Vagina (tissue), 2 donors: ENCODE measurements around the gene ADGRL1. TPM values are rescaled to one million over a fixed set of nuclear protein-coding genes. Genes with fewer than 3 reads are reported as not detected.
"Not testable (repeated sequence)": the region's sequence is repeated elsewhere in the genome, so short reads cannot be mapped to it uniquely, and the experiment has no call there.

ENCODE experiments used
- DNase-seq, 2 donors: peaks; one replicate each; pipeline ENCODE4 v3.0.0-alpha.2; 2017; ENCODE audit errors: extremely low spot score in 2 of 2
- H3K27ac ChIP-seq: fragments of 200-600 bp; sonication (generic); one replicate; pipeline ENCODE4 v1.5.1; 2019
- H3K27me3 ChIP-seq: fragments of 200-600 bp; sonication (generic); one replicate; pipeline ENCODE4 v1.5.1; 2019
- H3K36me3 ChIP-seq, 2 donors: fragments of 200-600 bp; sonication (generic); one replicate each; pipeline ENCODE4 v1.5.1; 2017 to 2019
- H3K4me1 ChIP-seq: fragments of 200-600 bp; sonication (generic); one replicate; pipeline ENCODE4 v1.5.1; 2019
- H3K4me3 ChIP-seq, 2 donors: fragments of 200-600 bp; sonication (generic); 1 replicate in 1 of 2; 2 replicates in 1 of 2; pipeline ENCODE4 v1.5.1; 2016 to 2019
- H3K9me3 ChIP-seq: fragments of 200-600 bp; sonication (generic); one replicate; pipeline ENCODE4 v1.5.1; 2019
- CTCF ChIP-seq, 3 experiments: fragments of 450-650 bp in 2 of 3; fragments of 200-600 bp in 1 of 3; sonication (generic) in 1 of 3; IDR thresholded peaks; one replicate each; pipeline ENCODE4 v1.5.1; 2017 to 2019; ENCODE audit warnings: antibody characterized with exemption in 3 of 3, mild to moderate bottlenecking in 2 of 3, moderate library complexity in 2 of 3
- POLR2A ChIP-seq, 2 donors: fragments of 450-650 bp; IDR thresholded peaks; one replicate each; pipeline ENCODE4 v1.6.1; 2017; ENCODE audit warnings: antibody characterized with exemption in 2 of 2, mild to moderate bottlenecking in 2 of 2, moderate library complexity in 2 of 2
- POLR2AphosphoS5 ChIP-seq, 2 donors: sonication (generic); formaldehyde crosslinking; IDR thresholded peaks; one replicate each; pipeline ENCODE4 v1.9.0; 2017; ENCODE audit warnings: antibody characterized with exemption in 2 of 2, mild to moderate bottlenecking in 2 of 2, low read depth in 1 of 2; ENCODE audit not compliant: insufficient read depth in 1 of 2
- intact Hi-C: fragments of 100-400 bp; cut with DNase I; formaldehyde crosslinking; loops from one replicate; pipeline ENCODE4 v1.15.1; 2023
- total RNA-seq: library from RNA; depleted of rRNA; stranded (reverse); fragments of >200 nt; gene quantifications from one replicate; pipeline ENCODE4 v1.2.3, GENCODE V29; 2016

The ADGRL1 gene
- total RNA-seq, 1 donor from 2014 or later, result 23.3 TPM

- Histone ChIP-seq H3K27ac (no peak overlapping the region), H3K9me3 (no peaks in the 10 kb centered on the region), H3K27me3 (no peaks in the 10 kb centered on the region), H3K36me3 (no peaks in the 10 kb centered on the region), H3K4me3 (no peak overlapping the region), H3K4me1 (no peaks in the 10 kb centered on the region)
- no peak for DNase-seq
- intact Hi-C loops, result no loop called here
- TF ChIP-seq POLR2A (IDR thresholded peaks at IDR 0.05) (no peak), POLR2AphosphoS5 (IDR thresholded peaks at IDR 0.05; ENCODE audit: insufficient read depth in 1 of 2, low read depth in 1 of 2) (no peak)
These were observed 23.5 kb downstream of the ADGRL1 start for GRCh38 chr19:14182476-14182875.

- H3K27me3 ChIP-seq, result no peaks in the 10 kb centered on the region
- no peak overlapping the region for H3K27ac ChIP-seq
- intact Hi-C loops, result no loop called here
- no peak overlapping the region for H3K4me3 ChIP-seq
- no peaks in the 10 kb centered on the region for H3K9me3 ChIP-seq
- no peak for DNase-seq
- TF ChIP-seq POLR2A (IDR thresholded peaks at IDR 0.05), result no peak
- no peak for TF ChIP-seq POLR2AphosphoS5 (IDR thresholded peaks at IDR 0.05; ENCODE audit: insufficient read depth in 1 of 2, low read depth in 1 of 2)
- TF ChIP-seq CTCF (IDR thresholded peaks at IDR 0.05), result no peak
- no peaks in the 10 kb centered on the region for H3K4me1 ChIP-seq
- H3K36me3 ChIP-seq, result peaks cover 0 to 3% of the 10 kb centered on the region in 2 donors
These were observed 24.1 kb downstream of the ADGRL1 start for GRCh38 chr19:14181906-14182305.

GRCh38 chr19:14181199-14181598, 24.8 kb downstream of the ADGRL1 start:
- H3K4me1 ChIP-seq, H3K9me3 ChIP-seq, intact Hi-C loops, H3K4me3 ChIP-seq, DNase-seq, H3K27me3 ChIP-seq, H3K27ac ChIP-seq: not testable (repeated sequence)
- peaks cover 0 to 10% of the 10 kb centered on the region in 2 donors for H3K36me3 ChIP-seq

- Histone ChIP-seq H3K36me3 (peaks cover 0 to 24% of the 10 kb centered on the region in 2 donors), H3K27ac (no peak overlapping the region), H3K4me1 (no peaks in the 10 kb centered on the region), H3K4me3 (no peak overlapping the region), H3K27me3 (no peaks in the 10 kb centered on the region), H3K9me3 (no peaks in the 10 kb centered on the region)
- TF ChIP-seq POLR2A (IDR thresholded peaks at IDR 0.05), result no peak
- intact Hi-C loops, result no loop called here
- no peak for DNase-seq
These were observed 28.4 kb downstream of the ADGRL1 start for GRCh38 chr19:14177496-14178074.

- no peaks in the 10 kb centered on the region for H3K9me3 ChIP-seq
- intact Hi-C loops, result no loop called here
- no peak overlapping the region for H3K27ac ChIP-seq
- H3K4me3 ChIP-seq, result no peak overlapping the region
- H3K27me3 ChIP-seq, result no peaks in the 10 kb centered on the region
- peaks cover 0 to 33% of the 10 kb centered on the region in 2 donors for H3K36me3 ChIP-seq
- no peak for TF ChIP-seq POLR2A (IDR thresholded peaks at IDR 0.05)
- no peak for TF ChIP-seq POLR2AphosphoS5 (IDR thresholded peaks at IDR 0.05; ENCODE audit: insufficient read depth in 1 of 2, low read depth in 1 of 2)
- no peak for TF ChIP-seq CTCF (IDR thresholded peaks at IDR 0.05)
- H3K4me1 ChIP-seq, result no peaks in the 10 kb centered on the region
- no peak for DNase-seq
These were observed 30.6 kb downstream of the ADGRL1 start for GRCh38 chr19:14175351-14175792.

GRCh38 chr19:14174883-14175282, 31.1 kb downstream of the ADGRL1 start:
- no peaks in the 10 kb centered on the region for H3K27me3 ChIP-seq
- TF ChIP-seq POLR2A (IDR thresholded peaks at IDR 0.05) (no peak), CTCF (IDR thresholded peaks at IDR 0.05) (no peak), POLR2AphosphoS5 (IDR thresholded peaks at IDR 0.05; ENCODE audit: insufficient read depth in 1 of 2, low read depth in 1 of 2) (no peak)
- H3K36me3 ChIP-seq, result peaks cover 0 to 38% of the 10 kb centered on the region in 2 donors
- no peak overlapping the region for H3K4me3 ChIP-seq
- no peaks in the 10 kb centered on the region for H3K4me1 ChIP-seq
- intact Hi-C loops, result no loop called here
- DNase-seq, result no peak
- H3K27ac ChIP-seq, result no peak overlapping the region
- H3K9me3 ChIP-seq, result no peaks in the 10 kb centered on the region
